ENCODE results near the gene EEF1A2. TPM values are rescaled to one million over a fixed set of nuclear protein-coding genes. Genes with fewer than 3 reads are reported as not detected.

The EEF1A2 gene
- total RNA-seq, 1 donor from 2014 or later, result 0.54 TPM

GRCh38 chr20:63519668-63520503 lies 21.0 kb upstream of the EEF1A2 start:
- peak overlapping the region; percentile 87 for H3K4me3 Mint-ChIP-seq
- TF ChIP-seq EZH2 (IDR thresholded peaks at IDR 0.05) (peak; percentile 56), CTCF (IDR thresholded peaks at IDR 0.05) (peak; percentile 31), EZH2phosphoT487 (IDR thresholded peaks at IDR 0.05) (no peak)
- Histone ChIP-seq H3K27me3 (peaks cover 19% of the 10 kb centered on the region), H3K79me2 (ENCODE audit: low read depth) (peaks cover 23% of the 10 kb centered on the region), H3K36me3 (no peaks in the 10 kb centered on the region), H3K4me2 (peak overlapping the region; percentile 99), H3K9ac (peak overlapping the region; percentile 56), H3F3A (ENCODE audit: low read depth) (peaks cover 28% of the 10 kb centered on the region), H4K20me1 (ENCODE audit: low read depth) (peaks cover 33% of the 10 kb centered on the region), H3K27ac (peak overlapping the region; percentile 97), H3K4me1 (peaks cover 19% of the 10 kb centered on the region), H2AFZ (replicated peaks) (peak overlapping the region; percentile 89), H3K9me3 (ENCODE audit: low read depth) (no peaks in the 10 kb centered on the region), H3K4me3 (peak overlapping the region; percentile 74)
- peaks cover 12% of the 10 kb centered on the region for H3K4me1 Mint-ChIP-seq
- peaks cover 4% of the 10 kb centered on the region for H3K27me3 Mint-ChIP-seq (ENCODE audit: insufficient read depth, low read depth)
- DNase-seq (ENCODE audit: low spot score), result peak; percentile 84
- no peaks in the 10 kb centered on the region for H3K9me3 Mint-ChIP-seq
- H3K36me3 Mint-ChIP-seq, result peaks cover 11% of the 10 kb centered on the region
- no peak overlapping the region for H3K27ac Mint-ChIP-seq

GRCh38 chr20:63518946-63519667 lies 20.2 kb upstream of the EEF1A2 start:
- Histone ChIP-seq H4K20me1 (ENCODE audit: low read depth) (peaks cover 33% of the 10 kb centered on the region), H3K9me3 (ENCODE audit: low read depth) (no peaks in the 10 kb centered on the region), H3K27me3 (peaks cover 19% of the 10 kb centered on the region), H3K4me2 (peak overlapping the region; percentile 99), H3K9ac (no peak overlapping the region), H3F3A (ENCODE audit: low read depth) (peaks cover 21% of the 10 kb centered on the region), H2AFZ (replicated peaks) (peak overlapping the region; percentile 89), H3K79me2 (ENCODE audit: low read depth) (peaks cover 23% of the 10 kb centered on the region), H3K4me3 (peak overlapping the region; percentile 74), H3K36me3 (no peaks in the 10 kb centered on the region), H3K27ac (no peak overlapping the region), H3K4me1 (peaks cover 19% of the 10 kb centered on the region)
- DNase-seq (ENCODE audit: low spot score), result no peak
- H3K4me1 Mint-ChIP-seq, result peaks cover 10% of the 10 kb centered on the region
- no peaks in the 10 kb centered on the region for H3K9me3 Mint-ChIP-seq
- H3K36me3 Mint-ChIP-seq, result peaks cover 11% of the 10 kb centered on the region
- H3K4me3 Mint-ChIP-seq, result peak overlapping the region; percentile 87
- no peak overlapping the region for H3K27ac Mint-ChIP-seq
- peaks cover 4% of the 10 kb centered on the region for H3K27me3 Mint-ChIP-seq (ENCODE audit: insufficient read depth, low read depth)
- TF ChIP-seq EZH2 (IDR thresholded peaks at IDR 0.05) (no peak), EZH2phosphoT487 (IDR thresholded peaks at IDR 0.05) (no peak), CTCF (IDR thresholded peaks at IDR 0.05) (no peak)

- Histone ChIP-seq H3K79me2 (ENCODE audit: low read depth) (peaks cover 23% of the 10 kb centered on the region), H3K4me3 (no peak overlapping the region), H3K36me3 (no peaks in the 10 kb centered on the region), H3K9ac (no peak overlapping the region), H3F3A (ENCODE audit: low read depth) (peaks cover 14% of the 10 kb centered on the region), H3K9me3 (ENCODE audit: low read depth) (no peaks in the 10 kb centered on the region), H3K4me2 (no peak overlapping the region), H3K4me1 (peaks cover 19% of the 10 kb centered on the region), H2AFZ (replicated peaks) (no peak overlapping the region), H4K20me1 (ENCODE audit: low read depth) (peaks cover 30% of the 10 kb centered on the region), H3K27me3 (peaks cover 24% of the 10 kb centered on the region), H3K27ac (no peak overlapping the region)
- Mint-ChIP-seq H3K9me3 (peaks cover 2% of the 10 kb centered on the region), H3K4me3 (peak overlapping the region; percentile 87), H3K27ac (peak overlapping the region; percentile 32), H3K4me1 (peaks cover 8% of the 10 kb centered on the region), H3K27me3 (ENCODE audit: insufficient read depth, low read depth) (peaks cover 2% of the 10 kb centered on the region), H3K36me3 (peaks cover 6% of the 10 kb centered on the region)
- TF ChIP-seq EZH2phosphoT487 (IDR thresholded peaks at IDR 0.05), result no peak
- no peak for TF ChIP-seq EZH2 (IDR thresholded peaks at IDR 0.05)
- TF ChIP-seq CTCF (IDR thresholded peaks at IDR 0.05), result no peak
- DNase-seq (ENCODE audit: low spot score), result peak; percentile 1
Measured at GRCh38 chr20:63518351-63518861, 19.5 kb upstream of the EEF1A2 start.
